Natural killer cell treated with Interleukin-12 subunit alpha and Interleukin-12 subunit beta and Interleukin-15 and Interleukin-18, amount 100 ng/mL, for 72 hours (primary cell): ENCODE measurements around the gene RNF43. TPM values are rescaled to one million over a fixed set of nuclear protein-coding genes. Genes with fewer than 3 reads are reported as not detected.

Source experiments
- ATAC-seq, 2 donors: fragments of 150-1000 bp; cut with Tn5 transposase in 1 of 2; sonication (Bioruptor Pico), chemical (Tn5 transposase) in 1 of 2; 2 replicates each; pipeline ENCODE4 v1.10.0; 2021
- DNase-seq: peaks from one replicate; pipeline ENCODE4 v3.0.0; 2022; ENCODE audit warnings: low spot score
- H3K27ac Mint-ChIP-seq, 2 donors: 1 replicate in 1 of 2; 2 replicates in 1 of 2; pipeline ENCODE4 v1.8.0; 2022; ENCODE audit warnings: mixed read lengths in 2 of 2, mild to moderate bottlenecking in 1 of 2, moderate library complexity in 1 of 2
- H3K27me3 Mint-ChIP-seq, 2 donors: 1 replicate in 1 of 2; 2 replicates in 1 of 2; pipeline ENCODE4 v1.8.0; 2022; ENCODE audit warnings: mixed read lengths in 2 of 2
- H3K36me3 Mint-ChIP-seq: one replicate; pipeline ENCODE4 v1.8.0; 2022; ENCODE audit warnings: mixed read lengths
- H3K4me1 Mint-ChIP-seq, 2 donors: 1 replicate in 1 of 2; 2 replicates in 1 of 2; pipeline ENCODE4 v1.8.0; 2022; ENCODE audit warnings: low read depth in 2 of 2, mixed read lengths in 2 of 2, mild to moderate bottlenecking in 1 of 2
- H3K4me3 Mint-ChIP-seq: one replicate; pipeline ENCODE4 v1.8.0; 2022; ENCODE audit warnings: mixed read lengths
- H3K9me3 Mint-ChIP-seq: 2 replicates; pipeline ENCODE4 v1.8.0; 2022; ENCODE audit warnings: mixed read lengths
- total RNA-seq, 2 donors: library from RNA; stranded (reverse); gene quantifications; one replicate each; pipeline ENCODE4 v1.2.3, GENCODE V29; 2022

RNF43 gene
- total RNA-seq, result 1 to 10 TPM in 1 of 2 donors, not detected in 1; 1.3 TPM

GRCh38 chr17:58417300-58418092 lies at the start of gene RNF43:
TSS of gene RNF43 (minus strand) at chr17:58417534. CDS start at chr17:58415577, 1,957 bp downstream.
- peaks cover 11 to 12% of the 10 kb centered on the region in 2 donors for H3K4me1 Mint-ChIP-seq
- peak; percentile 85 for DNase-seq

GRCh38 chr17:58455491-58455890 lies 38.2 kb upstream of the RNF43 start:
- Mint-ChIP-seq H3K27me3 (no peaks in the 10 kb centered on the region), H3K4me3 (no peak overlapping the region), H3K9me3 (no peaks in the 10 kb centered on the region), H3K4me1 (no peaks in the 10 kb centered on the region), H3K36me3 (no peaks in the 10 kb centered on the region), H3K27ac (no peak overlapping the region)
- ATAC-seq (no peak), DNase-seq (no peak)

More at GRCh38 chr17:58417300-58418092, at the start of gene RNF43:
- no peaks in the 10 kb centered on the region for H3K9me3 Mint-ChIP-seq
- peak within 1 kb of the TSS; percentile 12 to 32 for H3K27ac Mint-ChIP-seq
- peak within 1 kb of the TSS; percentile 37 for H3K4me3 Mint-ChIP-seq
- peak; percentile 99 to 100 for ATAC-seq
- no peaks in the 10 kb centered on the region for H3K27me3 Mint-ChIP-seq
- no peaks in the 10 kb centered on the region for H3K36me3 Mint-ChIP-seq

- no peak overlapping the region for H3K4me3 Mint-ChIP-seq
- no peaks in the 10 kb centered on the region for H3K27me3 Mint-ChIP-seq
- ATAC-seq (no peak), DNase-seq (no peak)
- H3K9me3 Mint-ChIP-seq, result no peaks in the 10 kb centered on the region
- H3K36me3 Mint-ChIP-seq, result no peaks in the 10 kb centered on the region
- H3K4me1 Mint-ChIP-seq, result no peaks in the 10 kb centered on the region
- no peak overlapping the region for H3K27ac Mint-ChIP-seq
Measured at GRCh38 chr17:58452738-58453137, 35.4 kb upstream of the RNF43 start.

GRCh38 chr17:58447039-58447975 lies 30.0 kb upstream of the RNF43 start:
- DNase-seq (peak; percentile 65), ATAC-seq (peak; percentile 82 to 87)
- Mint-ChIP-seq H3K36me3 (no peaks in the 10 kb centered on the region), H3K4me3 (no peak overlapping the region), H3K9me3 (no peaks in the 10 kb centered on the region), H3K27ac (no peak overlapping the region), H3K27me3 (no peaks in the 10 kb centered on the region), H3K4me1 (peaks cover 3% of the 10 kb centered on the region in 2 donors)

GRCh38 chr17:58446086-58446485 lies 28.8 kb upstream of the RNF43 start:
- Mint-ChIP-seq H3K4me1 (peaks cover 3% of the 10 kb centered on the region in 2 donors), H3K4me3 (no peak overlapping the region), H3K27ac (no peak overlapping the region), H3K36me3 (no peaks in the 10 kb centered on the region), H3K27me3 (no peaks in the 10 kb centered on the region), H3K9me3 (no peaks in the 10 kb centered on the region)
- no peak for ATAC-seq
- DNase-seq, result no peak

- no peak overlapping the region for H3K27ac Mint-ChIP-seq
- no peaks in the 10 kb centered on the region for H3K36me3 Mint-ChIP-seq
- H3K27me3 Mint-ChIP-seq, result no peaks in the 10 kb centered on the region
- ATAC-seq (no peak), DNase-seq (no peak)
- no peaks in the 10 kb centered on the region for H3K9me3 Mint-ChIP-seq
- no peak overlapping the region for H3K4me3 Mint-ChIP-seq
- no peaks in the 10 kb centered on the region for H3K4me1 Mint-ChIP-seq
Measured at GRCh38 chr17:58436805-58437239, 19.5 kb upstream of the RNF43 start.

GRCh38 chr17:58436245-58436644 lies 18.9 kb upstream of the RNF43 start:
- Mint-ChIP-seq H3K4me3 (no peak overlapping the region), H3K27ac (no peak overlapping the region), H3K9me3 (no peaks in the 10 kb centered on the region), H3K4me1 (no peaks in the 10 kb centered on the region), H3K27me3 (no peaks in the 10 kb centered on the region), H3K36me3 (no peaks in the 10 kb centered on the region)
- DNase-seq, result no peak
- no peak for ATAC-seq

GRCh38 chr17:58432806-58433573 lies 15.7 kb upstream of the RNF43 start:
- ATAC-seq (no peak), DNase-seq (no peak)
- H3K9me3 Mint-ChIP-seq, result no peaks in the 10 kb centered on the region
- H3K36me3 Mint-ChIP-seq, result no peaks in the 10 kb centered on the region
- H3K27ac Mint-ChIP-seq, result no peak overlapping the region
- H3K4me3 Mint-ChIP-seq, result no peak overlapping the region
- H3K27me3 Mint-ChIP-seq, result no peaks in the 10 kb centered on the region
- H3K4me1 Mint-ChIP-seq, result no peaks in the 10 kb centered on the region

GRCh38 chr17:58427807-58428206 lies 10.5 kb upstream of the RNF43 start:
- Mint-ChIP-seq H3K4me1 (no peaks in the 10 kb centered on the region), H3K36me3 (no peaks in the 10 kb centered on the region), H3K27me3 (no peaks in the 10 kb centered on the region), H3K27ac (no peak overlapping the region), H3K9me3 (no peaks in the 10 kb centered on the region), H3K4me3 (no peak overlapping the region)
- no peak for DNase-seq
- ATAC-seq, result no peak

- Mint-ChIP-seq H3K27me3 (no peaks in the 10 kb centered on the region), H3K27ac (no peak overlapping the region), H3K36me3 (no peaks in the 10 kb centered on the region), H3K4me3 (no peak overlapping the region), H3K4me1 (peaks cover 11 to 12% of the 10 kb centered on the region in 2 donors), H3K9me3 (no peaks in the 10 kb centered on the region)
- ATAC-seq, result no peak
- no peak for DNase-seq
Measured at GRCh38 chr17:58421711-58422110, 4.4 kb upstream of the RNF43 start.

- peaks cover 11 to 12% of the 10 kb centered on the region in 2 donors for H3K4me1 Mint-ChIP-seq
- no peaks in the 10 kb centered on the region for H3K9me3 Mint-ChIP-seq
- H3K4me3 Mint-ChIP-seq, result no peak overlapping the region
- H3K36me3 Mint-ChIP-seq, result no peaks in the 10 kb centered on the region
- H3K27ac Mint-ChIP-seq, result no peak overlapping the region
- no peaks in the 10 kb centered on the region for H3K27me3 Mint-ChIP-seq
- DNase-seq, result no peak
- no peak for ATAC-seq
Measured at GRCh38 chr17:58420827-58421226, 3.5 kb upstream of the RNF43 start.

- ATAC-seq (no peak), DNase-seq (no peak)
- peak overlapping the region; percentile 12 to 32 for H3K27ac Mint-ChIP-seq
- H3K36me3 Mint-ChIP-seq, result no peaks in the 10 kb centered on the region
- no peaks in the 10 kb centered on the region for H3K27me3 Mint-ChIP-seq
- H3K9me3 Mint-ChIP-seq, result no peaks in the 10 kb centered on the region
- H3K4me1 Mint-ChIP-seq, result peaks cover 11 to 12% of the 10 kb centered on the region in 2 donors
- no peak overlapping the region for H3K4me3 Mint-ChIP-seq
Measured at GRCh38 chr17:58416937-58417299, 416 bp downstream of the RNF43 start.

GRCh38 chr17:58416396-58416795 lies 938 bp downstream of the RNF43 start:
- DNase-seq (no peak), ATAC-seq (no peak)
- Mint-ChIP-seq H3K27ac (no peak overlapping the region), H3K9me3 (no peaks in the 10 kb centered on the region), H3K36me3 (no peaks in the 10 kb centered on the region), H3K27me3 (no peaks in the 10 kb centered on the region), H3K4me1 (peaks cover 11 to 12% of the 10 kb centered on the region in 2 donors), H3K4me3 (no peak overlapping the region)
